ENCODE measurements around the gene FHOD3.

DNA sequence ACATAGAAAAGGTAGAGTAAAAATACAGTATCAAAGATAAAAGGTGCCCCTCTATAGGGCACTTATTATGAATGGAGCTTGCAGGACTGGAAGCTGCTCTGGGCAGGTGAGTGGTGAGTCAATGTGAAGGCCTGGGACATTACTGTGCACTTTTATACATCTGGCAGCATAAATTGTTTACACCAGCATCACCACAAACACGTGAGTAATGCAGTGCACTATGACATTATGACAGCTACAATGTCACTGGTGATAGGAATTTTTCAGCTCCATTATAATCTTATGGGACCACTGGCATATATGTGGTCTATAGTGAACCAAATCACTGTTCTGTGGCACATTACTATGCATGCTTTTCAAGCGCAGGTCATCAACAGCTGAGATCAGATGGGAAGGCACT is 483.2 kb downstream of the FHOD3 start:
- no peak for TF ChIP-seq SPI1 (IDR thresholded peaks at IDR 0.05; ENCODE audit: low read depth, low read length)
- no peak for TF ChIP-seq POLR2A (IDR thresholded peaks at IDR 0.05; ENCODE audit: low read depth, low read length)
- TF ChIP-seq TAF1 (IDR thresholded peaks at IDR 0.05; ENCODE audit: low read depth, low read length) = no peak
- no peak for TF ChIP-seq POLR2AphosphoS5 (IDR thresholded peaks at IDR 0.05; ENCODE audit: low read depth, low read length)

All from GM12891 (cell line).